Panc1 (cell line): Measurements from ENCODE around the gene SLC13A5. TPM values are rescaled to one million over a fixed set of nuclear protein-coding genes. Genes with fewer than 3 reads are reported as not detected.

Source experiments
- ATAC-seq: fragments of 200-7000 bp; cut with Tn5 transposase; 2 replicates; pipeline ENCODE4 v1.9.1; 2020; ENCODE audit warnings: mild to moderate bottlenecking, moderate library complexity
- BruUV-seq: library from RNA; stranded (reverse); fragments of 400-500 nt; replicated peaks from 2 replicates; lab custom pipeline; 2021; lab: Mats Ljungman, UMichigan
- CTCF ChIA-PET: fragments of 300-600 bp; sonication (Branson Sonifier 250); formaldehyde crosslinking; loops from one replicate; lab custom pipeline; 2022; ENCODE audit warnings: antibody characterized with exemption; lab: Charles Lee
- POLR2A ChIA-PET: fragments of 300-600 bp; sonication (Branson Sonifier 250); formaldehyde crosslinking; loops from one replicate; lab custom pipeline; 2022; ENCODE audit warnings: antibody characterized with exemption; lab: Charles Lee
- DNase-seq: peaks from one replicate; pipeline ENCODE4 v3.0.0-alpha.2; 2010; ENCODE audit warnings: low read depth, low spot score
- H3K27ac ChIP-seq: 2 replicates; pipeline ENCODE4 v1.5.1; 2011; ENCODE audit warnings: mild to moderate bottlenecking, low read length, inconsistent platforms
- H3K27me3 ChIP-seq: fragments of 200-500 bp; sonication (Bioruptor generic); 2 replicates; pipeline ENCODE4 v1.6.0; 2014; ENCODE audit warnings: low read length, inconsistent platforms; ENCODE audit not compliant: control insufficient read depth, insufficient read depth
- H3K36me3 ChIP-seq: fragments of 200-500 bp; sonication (Bioruptor generic); 2 replicates; pipeline ENCODE4 v1.5.1; 2014; ENCODE audit warnings: inconsistent platforms, mild to moderate bottlenecking, low read length, moderate library complexity; ENCODE audit not compliant: control insufficient read depth, insufficient read depth
- H3K4me1 ChIP-seq: 2 replicates; pipeline ENCODE4 v1.5.1; 2011; ENCODE audit warnings: inconsistent platforms, mild to moderate bottlenecking, low read length, moderate library complexity; ENCODE audit not compliant: control insufficient read depth, insufficient read depth
- H3K4me3 ChIP-seq, 2 experiments: 2 replicates each; pipeline ENCODE4 v1.5.1; 2011 to 2012; ENCODE audit warnings: low read depth in 2 of 2, low read length in 2 of 2, mild to moderate bottlenecking in 2 of 2, inconsistent platforms in 1 of 2, moderate library complexity in 1 of 2
- H3K9me3 ChIP-seq: fragments of 200-500 bp; sonication (Bioruptor generic); 2 replicates; pipeline ENCODE4 v1.5.1; 2014; ENCODE audit warnings: low read depth, mild to moderate bottlenecking, inconsistent platforms, low read length, moderate library complexity; ENCODE audit not compliant: control insufficient read depth, insufficient read depth
- POLR2AphosphoS5 ChIP-seq: IDR thresholded peaks from 2 replicates; pipeline ENCODE4 v1.6.1; 2012; ENCODE audit warnings: mild to moderate bottlenecking, low read depth, low read length, moderate library complexity
- REST ChIP-seq, 2 experiments: IDR thresholded peaks; 2 replicates each; pipeline ENCODE4 v1.6.1; 2011 to 2012; ENCODE audit warnings: low read depth in 2 of 2, control low read depth in 1 of 2, low read length in 1 of 2, mild to moderate bottlenecking in 1 of 2, moderate library complexity in 1 of 2; ENCODE audit not compliant: insufficient read depth in 1 of 2
- SIN3A ChIP-seq: IDR thresholded peaks from 2 replicates; pipeline ENCODE4 v1.6.1; 2012; ENCODE audit warnings: low read depth, mild to moderate bottlenecking, low read length, moderate library complexity, borderline replicate concordance; ENCODE audit not compliant: insufficient read depth
- TCF7L2 ChIP-seq: IDR thresholded peaks from 2 replicates; pipeline ENCODE4 v1.6.1; 2011; ENCODE audit warnings: mild to moderate bottlenecking, low read depth, low read length, inconsistent platforms
- in situ Hi-C: cut with HindIII; loops from 2 replicates; pipeline ENCODE4 v1.10.0; 2016; ENCODE audit warnings: low sequenced_read_pairs, low pct_unique_long_range_greater_than_20kb
- intact Hi-C: fragments of 100-400 bp; cut with micrococcal nuclease; formaldehyde crosslinking; loops from one replicate; pipeline ENCODE4 v1.10.0; 2022; ENCODE audit not compliant: unreplicated experiment
- total RNA-seq: library from RNA; stranded (reverse); gene quantifications from one replicate; pipeline ENCODE4 v1.2.1, GENCODE V29; 2021; ENCODE audit not compliant: unreplicated experiment
- TF ChIP-seq, protein P1 (sequence below): fragments of 450-650 bp; IDR thresholded peaks from 2 replicates; pipeline ENCODE4 v1.5.1; 2017; ENCODE audit warnings: mild to moderate bottlenecking

SLC13A5 gene
- total RNA-seq, 1 experiment from 2014 or later, result 0.26 TPM

- ChIA-PET POLR2A (interaction anchor here (1.1 kb wide), 1 partner anchor 10 kb away, joined by 6 read pairs; the partner anchor contains the start of gene MED31), CTCF (no interaction called here)
- intact Hi-C loops (no loop called here), in situ Hi-C loops (no loop called here)
- Histone ChIP-seq H3K27ac (peak overlapping the region; percentile 93), H3K4me3 (peak overlapping the region; percentile 91 to 94), H3K9me3 (no peaks in the 10 kb centered on the region), H3K36me3 (peaks cover 16% of the 10 kb centered on the region), H3K27me3 (no peaks in the 10 kb centered on the region), H3K4me1 (peaks cover 17% of the 10 kb centered on the region)
- BruUV-seq, result no TSS peak
- DNase-seq (no peak), ATAC-seq (peak; percentile 59)
- 0 out of 2 replicates have a peak, but pooled peaks have one; percentile 17 for TF ChIP-seq SIN3A
- TF ChIP-seq TCF7L2, result no peak
Observed at GRCh38 chr17:6641247-6641863, 71.8 kb downstream of the SLC13A5 start.

DNA sequence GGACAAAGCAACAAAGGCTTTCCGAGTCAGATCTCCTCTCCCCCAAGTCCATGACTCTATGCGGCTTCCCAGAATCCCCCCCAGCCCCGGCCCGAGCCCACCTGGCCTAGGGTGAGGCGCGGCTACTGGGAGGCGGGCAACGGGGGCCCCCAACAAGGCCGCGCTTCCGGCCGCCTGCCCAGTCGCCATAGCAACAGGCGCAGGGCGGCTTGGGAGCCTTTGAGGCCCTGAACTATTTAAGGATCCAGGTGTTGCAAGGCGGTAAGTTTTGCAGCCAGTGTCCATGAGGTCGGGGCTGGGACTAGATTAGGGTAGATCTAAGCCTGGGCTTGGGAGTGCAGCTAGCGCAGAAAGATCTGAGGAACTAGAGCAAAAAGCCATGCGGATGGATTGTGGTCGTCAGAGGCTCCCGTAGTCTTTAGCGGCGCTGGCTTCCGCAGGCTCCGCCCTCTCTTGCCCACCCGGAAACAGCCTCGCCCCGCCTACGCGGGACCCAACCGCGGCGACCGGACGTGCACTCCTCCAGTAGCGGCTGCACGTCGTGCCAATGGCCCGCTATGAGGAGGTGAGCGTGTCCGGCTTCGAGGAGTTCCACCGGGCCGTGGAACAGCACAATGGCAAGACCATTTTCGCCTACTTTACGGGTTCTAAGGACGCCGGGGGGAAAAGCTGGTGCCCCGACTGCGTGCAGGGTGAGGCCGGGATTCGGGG is 72.5 kb downstream of the SLC13A5 start, which contains the start of the genes KIAA0753 and TXNDC17:
Gene KIAA0753 (minus strand): TSS at position 176 of the 711 bp plus-strand sequence. CDS start 5,608 bp downstream, outside the sequence.
Gene TXNDC17 (plus strand): TSS at position 525 of the 711 bp plus-strand sequence. CDS start 23 bp downstream, at position 548.
- H3K27ac ChIP-seq, result peak within 1 kb of the TSS; percentile 93
- in situ Hi-C loops, result no loop called here
- no TSS peak for BruUV-seq

More for the DNA sequence above, 72.5 kb downstream of the SLC13A5 start, which contains the start of the genes KIAA0753 and TXNDC17:
- Histone ChIP-seq H3K27me3 (no peaks in the 10 kb centered on the region), H3K9me3 (no peaks in the 10 kb centered on the region), H3K36me3 (peaks cover 16% of the 10 kb centered on the region), H3K4me1 (peaks cover 17% of the 10 kb centered on the region), H3K4me3 (peak within 1 kb of the TSS; percentile 91 to 94)
- ChIA-PET CTCF (no interaction called here), POLR2A (interaction anchor here (0.6 to 0.7 kb wide), 2 partner anchors 10 to 22 kb away, joined by 3 to 4 read pairs; no protein-coding TSS in a partner anchor)
- peak; percentile 89 for TF ChIP-seq TCF7L2
- peak; percentile 89 for TF ChIP-seq POLR2AphosphoS5
- TF ChIP-seq, protein P1, sequence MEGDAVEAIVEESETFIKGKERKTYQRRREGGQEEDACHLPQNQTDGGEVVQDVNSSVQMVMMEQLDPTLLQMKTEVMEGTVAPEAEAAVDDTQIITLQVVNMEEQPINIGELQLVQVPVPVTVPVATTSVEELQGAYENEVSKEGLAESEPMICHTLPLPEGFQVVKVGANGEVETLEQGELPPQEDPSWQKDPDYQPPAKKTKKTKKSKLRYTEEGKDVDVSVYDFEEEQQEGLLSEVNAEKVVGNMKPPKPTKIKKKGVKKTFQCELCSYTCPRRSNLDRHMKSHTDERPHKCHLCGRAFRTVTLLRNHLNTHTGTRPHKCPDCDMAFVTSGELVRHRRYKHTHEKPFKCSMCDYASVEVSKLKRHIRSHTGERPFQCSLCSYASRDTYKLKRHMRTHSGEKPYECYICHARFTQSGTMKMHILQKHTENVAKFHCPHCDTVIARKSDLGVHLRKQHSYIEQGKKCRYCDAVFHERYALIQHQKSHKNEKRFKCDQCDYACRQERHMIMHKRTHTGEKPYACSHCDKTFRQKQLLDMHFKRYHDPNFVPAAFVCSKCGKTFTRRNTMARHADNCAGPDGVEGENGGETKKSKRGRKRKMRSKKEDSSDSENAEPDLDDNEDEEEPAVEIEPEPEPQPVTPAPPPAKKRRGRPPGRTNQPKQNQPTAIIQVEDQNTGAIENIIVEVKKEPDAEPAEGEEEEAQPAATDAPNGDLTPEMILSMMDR, result no peak
- peak in 1 of 2 experiments; percentile 34; a peak in 1 of 4 replicates for TF ChIP-seq REST (IDR thresholded peaks at IDR 0.05; ENCODE audit: insufficient read depth in 1 of 2, low read depth in 2 of 2, low read length in 1 of 2)
- no peak; the same call in none of the 2 replicates for TF ChIP-seq SIN3A
- intact Hi-C loops, result no loop called here
- ATAC-seq (peak; percentile 96), DNase-seq (peak; percentile 88)
